ENCODE data around the gene PACSIN2.

DNA sequence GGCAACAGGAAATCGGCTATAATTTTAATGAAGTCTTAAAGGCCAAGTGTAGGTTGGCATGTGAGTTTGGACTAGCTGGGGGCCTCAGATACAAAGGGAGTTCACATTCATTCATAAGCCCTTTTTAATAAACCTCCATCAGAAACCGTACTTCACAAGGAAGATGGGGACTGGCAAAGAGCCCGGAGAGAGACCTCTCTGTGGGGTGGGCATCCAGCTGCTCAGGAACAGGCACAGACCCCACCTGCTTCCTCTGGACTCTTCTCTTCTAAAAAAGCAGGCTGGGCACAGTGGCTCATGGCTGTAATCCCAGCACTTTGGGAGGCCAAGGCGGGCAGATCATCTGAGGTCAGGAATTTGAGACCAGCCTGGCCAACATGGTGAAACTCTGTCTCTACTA, 154.0 kb downstream of the PACSIN2 start:
- TF ChIP-seq EZH2 (IDR thresholded peaks at IDR 0.05; ENCODE audit: insufficient read depth, poor library complexity, severe bottlenecking) (no peak), EZH2phosphoT487 (IDR thresholded peaks at IDR 0.05; ENCODE audit: insufficient read depth, low read depth) (no peak)

All from GM23248 (cell line).